Gastroesophageal sphincter (tissue), 3 donors: ENCODE measurements around the gene GOSR2.

Source experiments
- CTCF ChIP-seq, 4 experiments: fragments of 200-600 bp in 2 of 4; fragments of 450-650 bp in 2 of 4; sonication (generic) in 1 of 4; IDR thresholded peaks; one replicate each; pipeline ENCODE4 v1.5.1; 2017 to 2019; ENCODE audit warnings: antibody characterized with exemption in 4 of 4, mild to moderate bottlenecking in 2 of 4, moderate library complexity in 2 of 4
- POLR2A ChIP-seq, 2 donors: fragments of 450-650 bp; IDR thresholded peaks; one replicate each; pipeline ENCODE4 v1.6.1; 2017; ENCODE audit warnings: antibody characterized with exemption in 2 of 2, mild to moderate bottlenecking in 2 of 2, moderate library complexity in 1 of 2
- POLR2AphosphoS5 ChIP-seq: sonication (generic); formaldehyde crosslinking; IDR thresholded peaks from one replicate; pipeline ENCODE4 v1.6.1; 2017; ENCODE audit warnings: antibody characterized with exemption

DNA sequence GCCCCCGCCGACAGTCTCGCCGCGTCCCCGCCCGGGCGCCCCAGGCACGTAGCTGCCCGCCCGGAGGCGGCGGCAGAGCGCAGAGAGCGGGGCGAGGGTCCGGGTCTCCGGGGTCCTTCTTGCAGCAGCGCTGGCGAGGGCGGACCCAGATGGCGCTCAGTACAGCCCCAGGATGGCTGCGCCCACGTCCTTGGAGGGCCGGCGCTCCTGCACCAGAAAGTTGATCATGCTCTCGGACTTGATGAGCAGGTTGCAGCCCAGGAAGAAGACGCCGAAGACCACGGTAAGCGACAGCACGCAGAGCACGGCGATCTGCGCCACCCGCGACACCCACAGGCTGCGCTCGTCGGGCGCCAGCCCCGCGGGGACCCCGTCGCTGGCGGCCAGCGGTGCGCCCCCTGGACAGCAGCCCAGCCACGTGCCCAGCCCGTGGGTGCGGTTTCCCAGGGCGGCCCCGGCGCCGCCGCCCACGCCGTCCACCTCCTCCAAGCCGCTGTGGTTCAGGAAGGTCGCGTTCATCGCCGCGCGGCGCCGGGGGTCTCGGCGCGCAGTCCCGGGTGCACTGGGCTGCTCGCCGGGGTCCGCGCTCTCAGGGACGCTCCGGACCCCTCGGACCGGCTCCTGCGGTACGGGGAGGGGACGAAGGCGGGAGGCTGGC is 55.7 kb downstream of the GOSR2 start:
- TF ChIP-seq CTCF (IDR thresholded peaks at IDR 0.05) (no peak), POLR2AphosphoS5 (no peak), POLR2A (IDR thresholded peaks at IDR 0.05) (no peak)
